H9 (cell line): ENCODE measurements around the gene KIRREL3. TPM values are rescaled to one million over a fixed set of nuclear protein-coding genes. Genes with fewer than 3 reads are reported as not detected.

Source experiments
- DNase-seq: peaks from one replicate; pipeline ENCODE4 v3.0.0-alpha.2; 2017
- H2AFZ ChIP-seq: one replicate; pipeline ENCODE4 v1.6.1; 2013; ENCODE audit warnings: mild to moderate bottlenecking, low read length, control low read depth, moderate library complexity
- H2AK5ac ChIP-seq: 2 replicates; pipeline ENCODE4 v1.6.1; 2013; ENCODE audit warnings: low read length, control low read depth, mixed read lengths; ENCODE audit not compliant: insufficient read length
- H2BK120ac ChIP-seq: one replicate; pipeline ENCODE4 v1.6.1; 2013; ENCODE audit warnings: low read depth, mild to moderate bottlenecking, low read length, control low read depth, inconsistent platforms; ENCODE audit not compliant: poor library complexity, severe bottlenecking
- H2BK12ac ChIP-seq: 2 replicates; pipeline ENCODE4 v1.6.1; 2013; ENCODE audit warnings: low read length, control low read depth, mixed read lengths, low read depth; ENCODE audit not compliant: insufficient read length
- H2BK15ac ChIP-seq: 2 replicates; pipeline ENCODE4 v1.6.1; 2013; ENCODE audit warnings: low read depth, low read length, control low read depth
- H2BK20ac ChIP-seq: one replicate; pipeline ENCODE4 v1.6.1; 2013; ENCODE audit warnings: low read depth, mild to moderate bottlenecking, low read length, control low read depth, inconsistent platforms; ENCODE audit not compliant: poor library complexity, severe bottlenecking
- H2BK5ac ChIP-seq: 2 replicates; pipeline ENCODE4 v1.6.1; 2013; ENCODE audit warnings: low read length, control low read depth, mixed read lengths; ENCODE audit not compliant: insufficient read length
- H3K14ac ChIP-seq: 2 replicates; pipeline ENCODE4 v1.6.1; 2013; ENCODE audit warnings: low read length, control low read depth; ENCODE audit not compliant: insufficient read depth
- H3K18ac ChIP-seq: 2 replicates; pipeline ENCODE4 v1.6.1; 2013; ENCODE audit warnings: low read depth, mild to moderate bottlenecking, mixed read lengths, low read length, control low read depth; ENCODE audit not compliant: insufficient read length
- H3K23ac ChIP-seq: 2 replicates; pipeline ENCODE4 v1.6.1; 2013; ENCODE audit warnings: low read length, control low read depth, mixed read lengths, low read depth; ENCODE audit not compliant: insufficient read length
- H3K23me2 ChIP-seq: 2 replicates; pipeline ENCODE4 v1.6.1; 2013; ENCODE audit warnings: low read depth, mild to moderate bottlenecking, mixed read lengths, low read length, control low read depth; ENCODE audit not compliant: insufficient read length, poor library complexity, severe bottlenecking
- H3K27ac ChIP-seq: 2 replicates; pipeline ENCODE4 v1.5.1; 2013; ENCODE audit warnings: low read length, control low read depth, mixed read lengths, low read depth; ENCODE audit not compliant: insufficient read length
- H3K27me3 ChIP-seq: 2 replicates; pipeline ENCODE4 v1.6.1; 2013; ENCODE audit warnings: low read length, control low read depth, inconsistent platforms; ENCODE audit not compliant: insufficient read depth
- H3K4ac ChIP-seq: 2 replicates; pipeline ENCODE4 v1.6.1; 2013; ENCODE audit warnings: low read depth, mild to moderate bottlenecking, control low read depth, inconsistent platforms, low read length, moderate library complexity
- H3K4me1 ChIP-seq: 2 replicates; pipeline ENCODE4 v1.6.1; 2013; ENCODE audit warnings: low read length, control low read depth, inconsistent platforms; ENCODE audit not compliant: insufficient read depth
- H3K4me2 ChIP-seq: 2 replicates; pipeline ENCODE4 v1.6.1; 2013; ENCODE audit warnings: low read length, control low read depth, mixed read lengths; ENCODE audit not compliant: insufficient read length, insufficient read depth
- H3K56ac ChIP-seq: 2 replicates; pipeline ENCODE4 v1.6.1; 2013; ENCODE audit warnings: low read depth, mild to moderate bottlenecking, mixed read lengths, low read length, control low read depth; ENCODE audit not compliant: insufficient read length
- H3K79me1 ChIP-seq: 2 replicates; pipeline ENCODE4 v1.6.1; 2013; ENCODE audit warnings: low read depth, mild to moderate bottlenecking, moderate library complexity, low read length, control low read depth, inconsistent platforms; ENCODE audit not compliant: insufficient read depth, poor library complexity, severe bottlenecking
- H3K79me2 ChIP-seq: 2 replicates; pipeline ENCODE4 v1.6.1; 2013; ENCODE audit warnings: low read length, control low read depth, inconsistent platforms; ENCODE audit not compliant: insufficient read depth
- H3K9ac ChIP-seq: 2 replicates; pipeline ENCODE4 v1.6.1; 2013; ENCODE audit warnings: low read length, control low read depth, mixed read lengths; ENCODE audit not compliant: insufficient read length; ENCODE audit errors: extremely low read depth
- H3K9me3 ChIP-seq: one replicate; pipeline ENCODE4 v1.6.1; 2013; ENCODE audit warnings: low read depth, low read length, inconsistent platforms; ENCODE audit not compliant: control insufficient read depth
- H3T11ph ChIP-seq: one replicate; pipeline ENCODE4 v1.6.1; 2013; ENCODE audit warnings: mild to moderate bottlenecking, low read length, control low read depth, inconsistent platforms
- H4K20me1 ChIP-seq: one replicate; pipeline ENCODE4 v1.6.1; 2013; ENCODE audit not compliant: control insufficient read depth, insufficient read length, insufficient read depth
- H4K5ac ChIP-seq: 2 replicates; pipeline ENCODE4 v1.6.1; 2013; ENCODE audit warnings: low read depth, mild to moderate bottlenecking, mixed read lengths, low read length, control low read depth; ENCODE audit not compliant: insufficient read length
- H4K8ac ChIP-seq: replicated peaks from 2 replicates; pipeline ENCODE4 v1.6.1; 2013; ENCODE audit warnings: low read length, control low read depth, mixed read lengths, low read depth; ENCODE audit not compliant: insufficient read length
- H4K91ac ChIP-seq: 2 replicates; pipeline ENCODE4 v1.6.1; 2013; ENCODE audit warnings: low read depth, mild to moderate bottlenecking, moderate library complexity, mixed read lengths, low read length, control low read depth; ENCODE audit not compliant: insufficient read length
- H3K27ac Mint-ChIP-seq, 3 experiments: 2 replicates in 2 of 3; 3 replicates in 1 of 3; pipeline ENCODE4 v1.8.0; 2020 to 2021; ENCODE audit warnings: mixed read lengths in 3 of 3, mild to moderate bottlenecking in 1 of 3, moderate library complexity in 1 of 3
- H3K27me3 Mint-ChIP-seq: 2 replicates; pipeline ENCODE4 v1.8.0; 2021; ENCODE audit warnings: low read depth, mild to moderate bottlenecking, moderate library complexity, mixed read lengths
- H3K36me3 Mint-ChIP-seq, 3 experiments: 2 replicates in 2 of 3; 3 replicates in 1 of 3; pipeline ENCODE4 v1.8.0; 2020 to 2021; ENCODE audit warnings: low read depth in 3 of 3, mixed read lengths in 3 of 3; ENCODE audit not compliant: insufficient read depth in 1 of 3
- H3K4me1 Mint-ChIP-seq, 2 experiments: 2 replicates each; pipeline ENCODE4 v1.8.0; 2020; ENCODE audit warnings: mixed read lengths in 2 of 2
- H3K4me3 Mint-ChIP-seq, 2 experiments: 2 replicates in 1 of 2; 3 replicates in 1 of 2; pipeline ENCODE4 v1.8.0; 2020 to 2021; ENCODE audit warnings: mild to moderate bottlenecking in 2 of 2, mixed read lengths in 2 of 2, moderate library complexity in 1 of 2
- H3K9me3 Mint-ChIP-seq, 2 experiments: 2 replicates in 1 of 2; 3 replicates in 1 of 2; pipeline ENCODE4 v1.8.0; 2020; ENCODE audit warnings: mild to moderate bottlenecking in 2 of 2, mixed read lengths in 2 of 2, moderate library complexity in 1 of 2
- CTCF ChIP-seq: fragments of 200-600 bp; sonication (generic); conservative IDR thresholded peaks from 3 replicates; pipeline ENCODE4 v1.8.0; 2021; ENCODE audit warnings: antibody characterized with exemption, mild to moderate bottlenecking
- WGBS: extraction: QIAGEN DNeasy Blood & Tissue Kit; methylation state at CpG from one replicate; pipeline ENCODE4 v1.1.7; 2013; ENCODE audit warnings: missing lambda C conversion rate, low lambda C conversion rate, mixed read lengths; ENCODE audit not compliant: insufficient read length; ENCODE audit errors: extremely low coverage; 5-methylcytosine and 5-hydroxymethylcytosine counted together
- total RNA-seq: library from RNA; stranded (reverse); gene quantifications from 2 replicates; pipeline ENCODE4 v1.2.1, GENCODE V29; 2021

The KIRREL3 gene
- total RNA-seq, 1 experiment from 2014 or later = 0.17 TPM

- no peaks in the 10 kb centered on the region for H3K79me2 ChIP-seq
- H3K9me3 ChIP-seq = no peaks in the 10 kb centered on the region
- no peak overlapping the region for H2BK120ac ChIP-seq
- Mint-ChIP-seq H3K9me3 (no peaks in the 10 kb centered on the region), H3K4me3 (no peak overlapping the region), H3K4me1 (no peaks in the 10 kb centered on the region), H3K27ac (no peak overlapping the region; a peak in 1 of 7 replicates), H3K36me3 (no peaks in the 10 kb centered on the region), H3K27me3 (peaks cover 2% of the 10 kb centered on the region; the same call in 1 of the 2 replicates)
- H2BK20ac ChIP-seq = no peak overlapping the region
- no peak overlapping the region for H3K18ac ChIP-seq
- H3K4ac ChIP-seq = no peak overlapping the region
- H4K8ac ChIP-seq = no peak overlapping the region
- no peak overlapping the region for H2AFZ ChIP-seq
- no peak for DNase-seq
- no peak overlapping the region for H2BK5ac ChIP-seq
- no peak overlapping the region for H4K5ac ChIP-seq
- no peaks in the 10 kb centered on the region; the same call in 1 of the 2 replicates for H3K27me3 ChIP-seq
- H4K20me1 ChIP-seq = no peaks in the 10 kb centered on the region
- H3T11ph ChIP-seq = no peak overlapping the region
- H4K91ac ChIP-seq = no peak overlapping the region
- H2AK5ac ChIP-seq = no peak overlapping the region
- no peak overlapping the region for H3K4me2 ChIP-seq
- no peak overlapping the region for H3K23ac ChIP-seq
- H3K79me1 ChIP-seq = no peaks in the 10 kb centered on the region
- no peak overlapping the region for H3K9ac ChIP-seq
- WGBS = no CpG with 5 or more reads among the region's 4 CpGs
- H3K27ac ChIP-seq = no peak overlapping the region
- H2BK12ac ChIP-seq = no peak overlapping the region
- H3K4me1 ChIP-seq = no peaks in the 10 kb centered on the region
- no peak for TF ChIP-seq CTCF
- H3K56ac ChIP-seq = no peak overlapping the region
- no peaks in the 10 kb centered on the region for H3K23me2 ChIP-seq
- no peak overlapping the region for H2BK15ac ChIP-seq
- no peak overlapping the region for H3K14ac ChIP-seq
Measured at GRCh38 chr11:126765196-126765595, 235.4 kb downstream of the KIRREL3 start.
